Activated CD8-positive, alpha-beta memory T cell treated with anti-CD3 and anti-CD28 coated beads for 24 hours (primary cell): ENCODE results near the gene GALNT10.

ENCODE experiments used
- DNase-seq: peaks from one replicate; pipeline ENCODE4 v3.0.0-alpha.2; 2020

GALNT10 gene

DNA sequence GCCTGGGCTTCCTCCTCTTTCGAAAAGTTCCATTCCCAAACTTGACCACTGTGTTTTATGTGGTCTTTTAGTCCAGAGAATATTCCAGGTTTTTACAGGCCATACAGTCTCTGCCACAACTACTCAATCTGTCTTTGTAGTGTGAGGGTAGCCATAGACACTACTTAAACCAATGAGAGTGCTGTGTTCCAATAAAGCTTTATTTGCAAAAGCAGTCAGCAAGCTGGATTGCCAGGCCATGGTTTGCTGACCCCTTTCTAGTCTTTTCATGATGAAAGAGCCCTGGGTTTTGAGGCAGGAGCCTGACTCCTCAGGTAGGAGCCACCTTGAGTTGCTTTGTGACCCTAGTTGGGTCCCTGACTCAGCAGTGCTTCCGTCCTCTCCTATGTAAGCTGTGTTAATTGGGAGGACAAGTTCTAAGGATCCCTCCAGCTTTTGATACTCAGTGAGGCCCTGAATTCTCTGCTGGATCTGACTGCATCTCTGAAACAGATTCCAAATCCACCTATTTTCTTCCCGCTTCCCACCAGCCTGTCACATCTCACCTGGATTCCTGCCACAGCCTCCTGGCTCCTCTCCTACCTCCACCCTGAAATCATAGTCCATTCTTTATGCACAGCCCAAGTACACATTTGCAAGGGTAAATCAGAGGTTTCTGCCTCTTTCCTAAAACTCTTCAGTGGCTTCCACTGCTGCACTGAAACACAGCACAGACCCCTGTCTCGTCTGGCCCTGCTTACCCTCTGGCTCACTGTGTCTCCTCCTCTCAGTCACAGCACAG lies 13.5 kb downstream of the GALNT10 start:
- no peak for DNase-seq

DNA sequence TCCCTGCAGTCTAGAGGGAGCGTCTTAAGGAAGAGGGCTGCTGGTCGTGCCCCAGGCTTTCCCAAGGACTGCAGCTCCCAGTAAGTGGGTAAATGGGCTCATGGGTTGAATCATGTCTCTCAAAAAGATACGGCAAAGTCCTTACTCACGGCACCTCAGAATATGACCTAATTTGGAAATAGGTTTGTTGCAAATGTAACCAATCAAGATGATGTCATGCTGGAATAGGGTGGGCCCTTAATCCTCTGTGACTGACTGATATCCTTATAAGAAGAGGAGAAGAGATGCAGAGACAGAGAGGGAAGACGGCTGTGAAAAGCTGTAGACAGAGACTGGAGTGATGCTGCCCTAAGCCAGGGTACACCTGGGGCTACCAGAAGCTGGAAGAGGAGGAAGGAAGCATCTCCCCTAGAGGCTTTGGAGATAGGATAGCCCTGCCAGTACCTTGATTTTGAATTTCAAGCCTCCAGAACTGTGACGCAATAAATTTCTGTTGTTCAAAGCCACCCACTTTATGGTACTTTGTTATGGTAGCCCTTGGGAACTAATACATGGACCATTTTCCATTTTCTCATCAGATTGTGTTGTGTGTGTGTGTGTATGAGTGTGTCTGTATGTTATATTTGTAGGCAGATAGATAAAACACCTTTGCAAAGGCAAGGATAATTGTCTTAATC lies 15.0 kb downstream of the GALNT10 start:
- no peak for DNase-seq

DNA sequence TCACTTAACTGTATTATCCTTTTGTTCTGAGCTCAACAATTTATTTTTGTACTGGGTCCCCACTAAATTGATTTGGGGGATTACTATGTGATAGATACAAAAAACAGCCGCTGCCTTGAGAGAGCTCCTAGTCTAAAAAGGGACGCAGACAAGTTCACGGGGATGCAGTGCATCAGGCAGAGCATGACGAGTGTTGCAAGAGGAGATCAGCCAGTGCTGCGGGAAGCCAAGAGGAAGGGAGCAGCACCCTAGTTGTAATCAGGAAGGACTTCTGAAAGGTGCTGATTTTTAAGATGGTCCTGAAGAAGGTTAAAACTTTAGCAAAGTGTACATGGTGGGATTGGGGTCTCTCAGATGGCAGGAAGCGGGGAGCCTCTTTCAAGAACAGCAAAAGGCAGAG lies 15.8 kb downstream of the GALNT10 start:
- no peak for DNase-seq

DNA sequence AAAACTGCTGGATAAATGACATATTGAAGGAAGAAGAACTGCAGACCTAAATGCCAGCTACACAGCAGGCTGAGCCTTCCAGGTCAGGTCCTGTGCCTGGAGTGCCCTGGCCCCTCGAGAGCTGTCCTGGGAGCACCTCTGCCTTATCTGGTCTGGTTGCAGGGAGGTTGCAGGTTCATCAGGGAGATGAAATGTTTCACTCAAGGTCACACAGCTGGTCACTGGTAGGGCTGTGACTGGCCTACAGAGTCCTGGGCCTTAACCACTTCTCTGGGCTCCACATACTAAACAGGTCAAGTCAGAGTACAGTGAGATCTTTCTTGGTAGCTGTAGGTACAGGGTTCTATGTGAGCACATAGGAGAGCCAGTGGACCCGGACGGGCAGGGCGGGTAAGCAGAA lies 16.7 kb downstream of the GALNT10 start:
- DNase-seq: no peak

DNA sequence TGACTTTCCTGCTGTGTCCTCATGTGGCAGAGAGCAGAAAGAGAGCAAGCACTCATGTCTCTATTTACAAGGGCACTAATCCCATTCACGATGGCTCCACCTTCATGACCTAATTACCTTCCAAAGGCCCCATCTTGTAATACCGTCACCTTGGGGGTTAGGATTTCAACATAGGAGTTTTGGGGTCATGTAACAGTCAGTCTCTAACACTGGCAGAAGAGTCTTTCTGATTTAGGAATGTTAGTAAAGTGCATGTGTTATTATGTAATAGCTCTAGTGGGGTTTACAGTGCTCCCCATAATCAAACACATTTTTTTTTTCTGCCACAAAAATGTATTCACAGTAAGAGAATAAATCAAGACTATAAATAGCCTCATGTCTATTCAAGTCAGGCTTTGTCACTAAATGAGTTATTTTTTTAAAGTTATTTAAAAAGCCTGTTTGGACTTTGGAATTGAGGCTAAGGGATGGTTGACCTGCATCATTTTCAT lies 19.1 kb downstream of the GALNT10 start:
- no peak for DNase-seq

DNA sequence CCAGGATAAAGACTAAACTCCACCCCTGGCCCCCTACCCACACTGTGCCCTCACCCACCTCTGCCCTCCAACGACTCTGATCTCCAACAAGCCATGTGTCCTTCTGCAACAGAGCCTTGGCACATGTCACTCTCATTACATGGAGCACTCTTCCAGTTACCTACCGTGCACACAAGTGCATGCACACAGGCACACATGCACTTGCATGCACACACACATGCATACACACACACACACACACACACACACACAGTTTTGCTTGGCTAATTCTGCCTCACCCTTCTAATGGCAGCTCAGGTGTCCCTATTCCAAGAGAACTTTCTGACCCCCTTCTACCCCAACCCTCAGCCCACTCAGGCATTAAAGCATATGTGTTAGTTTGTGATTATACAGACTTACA lies 19.6 kb downstream of the GALNT10 start:
- DNase-seq: no peak

DNA sequence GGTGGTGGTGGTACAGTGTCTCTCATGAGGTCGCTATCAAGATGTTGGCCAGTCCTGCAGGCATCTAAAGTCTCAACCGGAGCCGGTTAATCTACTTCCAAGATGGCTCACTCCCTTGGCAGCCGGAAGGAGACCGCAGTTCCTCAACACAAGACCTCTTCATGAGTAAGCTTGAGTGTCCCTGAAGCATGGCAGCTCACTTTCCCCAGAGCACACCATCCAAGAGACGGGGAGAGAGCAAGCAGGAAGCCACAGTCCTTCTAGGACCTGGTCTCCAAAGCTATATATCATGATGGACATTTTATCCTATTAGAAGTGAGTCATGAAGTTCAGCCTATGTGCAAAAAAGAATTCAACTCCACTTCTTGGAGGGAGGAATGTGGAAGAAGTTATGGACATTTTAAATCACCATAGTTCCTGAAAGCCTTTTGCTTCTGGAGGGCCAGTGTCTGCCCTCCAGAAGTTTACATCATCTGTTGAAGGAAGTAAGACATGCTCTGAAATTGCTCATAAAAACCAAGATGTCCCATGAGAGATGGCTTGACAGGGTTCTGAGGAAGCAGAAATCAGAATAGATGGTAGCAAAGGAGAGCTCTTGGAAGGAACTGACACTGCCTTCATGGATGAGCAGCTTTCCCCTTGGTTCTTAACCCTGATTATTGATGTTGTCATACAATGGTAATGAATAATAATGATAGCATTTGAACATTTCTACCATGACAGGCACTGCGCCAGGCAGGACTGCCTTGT lies 21.3 kb downstream of the GALNT10 start:
- DNase-seq: no peak

DNA sequence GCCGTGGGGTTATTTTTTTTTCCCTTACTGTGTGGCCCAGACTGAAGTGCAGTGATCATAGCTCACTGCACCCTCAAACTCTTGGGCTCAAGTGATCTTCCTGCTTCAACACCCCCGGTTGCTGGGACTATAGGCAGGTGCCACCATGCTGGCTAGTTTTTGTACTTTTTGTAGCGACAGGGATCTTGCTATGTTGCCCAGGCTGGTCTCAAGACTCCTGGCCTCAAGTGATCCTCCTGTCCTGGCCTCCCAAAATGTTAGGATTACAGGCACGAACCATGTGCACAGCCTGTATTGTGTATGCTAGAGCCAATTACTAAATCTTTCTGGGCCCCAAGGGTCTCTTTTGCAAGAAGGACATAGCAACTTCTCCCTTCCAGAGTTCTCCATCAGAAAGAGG lies 23.1 kb downstream of the GALNT10 start:
- no peak for DNase-seq

DNA sequence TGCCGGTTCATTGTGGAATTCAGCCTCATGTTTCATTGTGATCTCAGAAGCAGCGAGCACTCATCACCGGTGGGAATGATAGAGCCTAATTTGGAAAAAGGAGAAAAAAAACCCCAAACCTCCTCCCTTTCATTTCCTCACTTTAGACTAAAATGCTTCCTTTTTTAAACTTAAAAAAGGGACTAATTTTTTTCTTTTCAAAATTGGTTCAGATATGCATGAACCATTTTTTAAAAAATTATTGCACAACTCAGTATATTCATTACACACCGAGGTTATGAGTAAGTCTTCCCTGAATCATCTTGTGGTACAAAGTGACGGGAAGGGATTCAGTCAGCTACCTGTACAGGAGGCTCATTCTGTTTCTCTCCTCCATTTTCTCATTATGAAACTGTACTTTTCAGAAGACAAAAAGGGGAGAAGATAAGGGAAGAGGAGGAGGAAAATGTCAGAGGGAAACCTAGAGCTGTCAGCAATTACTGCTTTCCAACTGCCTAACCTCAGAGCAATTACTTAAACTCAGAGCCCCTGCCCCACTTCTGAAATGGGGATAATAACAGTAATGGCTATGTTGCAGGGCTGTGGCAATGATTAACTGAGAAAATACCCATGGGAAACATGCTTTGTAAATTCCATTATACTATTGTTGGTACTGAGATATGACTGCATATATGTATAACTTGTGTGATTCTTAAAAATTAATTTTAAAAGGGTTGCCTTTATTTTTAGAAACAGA lies 24.0 kb downstream of the GALNT10 start:
- DNase-seq: no peak

DNA sequence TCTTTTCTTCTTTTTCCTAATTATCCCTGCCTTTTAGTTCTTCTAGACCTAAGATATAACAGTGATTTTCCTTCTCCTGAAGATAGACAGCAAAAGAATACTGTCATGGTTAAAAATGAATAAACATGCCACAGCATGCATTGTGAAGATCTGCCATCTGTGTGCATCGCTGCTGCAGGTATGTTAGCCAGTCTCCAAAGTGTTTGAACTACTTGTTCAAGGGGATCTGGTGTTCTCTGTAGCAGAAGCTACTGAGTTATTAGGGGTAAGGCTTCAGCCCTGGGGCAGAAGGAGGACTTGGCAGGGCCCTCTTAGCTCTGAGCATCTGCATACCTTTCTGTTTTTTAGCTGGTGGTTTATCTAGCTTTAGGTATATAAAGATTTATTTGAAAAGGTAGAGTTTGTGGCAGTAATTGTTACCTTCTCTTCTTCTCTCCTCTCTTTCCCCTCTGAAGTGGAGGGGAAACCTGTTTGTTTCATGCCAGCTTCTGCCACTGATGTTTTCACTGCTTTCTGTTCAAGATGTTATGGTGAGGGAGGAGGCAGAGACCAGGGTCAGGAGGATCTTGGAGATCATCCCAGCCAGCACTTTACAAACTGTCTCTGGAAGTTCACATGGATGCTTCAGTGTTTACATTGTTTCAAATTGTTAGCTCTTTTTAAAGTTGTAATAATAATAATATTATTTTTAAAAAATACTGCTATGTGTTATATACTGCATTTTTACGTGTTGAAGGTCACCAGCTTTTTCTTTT lies 25.2 kb downstream of the GALNT10 start:
- peak; percentile 7 for DNase-seq

DNA sequence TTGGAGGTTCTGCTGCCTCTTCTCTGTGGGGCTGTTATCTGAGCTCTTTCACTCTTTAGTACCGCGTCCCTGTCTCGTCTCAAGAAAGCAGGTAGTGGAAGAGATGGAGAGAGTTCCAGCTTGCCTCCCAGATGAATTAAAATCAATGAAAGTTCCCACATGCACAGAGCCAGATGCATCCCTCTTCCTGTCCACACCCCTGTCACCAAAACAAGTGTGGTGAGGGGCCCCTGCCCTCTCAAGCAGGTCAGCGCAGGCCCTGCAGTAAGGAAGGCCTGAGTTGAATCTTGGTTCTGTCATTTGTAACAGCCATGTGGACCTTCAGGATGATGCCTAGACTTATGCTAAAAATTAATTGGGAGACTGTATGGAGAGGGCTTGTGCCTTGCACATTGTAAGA lies 26.9 kb downstream of the GALNT10 start:
- DNase-seq: no peak

DNA sequence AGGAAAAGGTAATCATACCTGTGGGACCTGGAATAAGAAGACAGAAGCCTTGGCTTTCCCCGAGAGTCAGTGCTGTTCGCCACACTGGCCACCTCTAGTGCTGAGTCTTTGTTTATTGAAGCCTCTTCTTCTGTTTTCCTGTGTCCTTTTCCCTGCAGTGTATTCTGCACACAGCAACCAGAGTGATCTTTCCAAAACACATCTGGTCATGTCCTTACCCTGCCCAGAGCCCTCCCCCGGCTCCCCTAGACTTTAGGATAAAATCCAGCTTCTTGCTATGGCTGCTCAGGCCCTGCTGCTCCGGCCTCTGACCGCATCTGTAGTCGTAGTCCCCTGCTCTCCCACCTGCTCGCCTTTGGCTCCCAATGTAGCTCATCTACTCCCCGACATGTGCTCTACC lies 28.3 kb downstream of the GALNT10 start:
- no peak for DNase-seq

DNA sequence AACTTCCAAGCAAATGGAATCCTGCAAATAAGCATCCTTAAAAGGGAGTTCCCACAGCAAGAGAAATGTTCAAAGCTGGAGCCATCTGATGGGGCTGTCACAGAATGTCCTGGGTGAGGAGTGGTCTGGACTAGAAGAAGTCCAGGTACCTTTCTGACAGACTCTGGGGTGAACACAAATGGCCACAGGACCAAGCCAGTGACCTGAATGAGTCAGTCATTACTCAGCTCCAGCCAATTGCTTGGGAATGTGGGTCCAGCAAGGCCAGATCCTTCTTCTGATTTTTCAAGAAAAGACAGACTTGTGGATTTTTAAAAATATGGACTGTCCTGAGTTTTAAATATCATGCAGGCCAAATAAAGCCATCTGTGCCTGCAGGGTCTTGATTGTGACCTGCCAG lies 30.1 kb downstream of the GALNT10 start:
- DNase-seq: no peak

DNA sequence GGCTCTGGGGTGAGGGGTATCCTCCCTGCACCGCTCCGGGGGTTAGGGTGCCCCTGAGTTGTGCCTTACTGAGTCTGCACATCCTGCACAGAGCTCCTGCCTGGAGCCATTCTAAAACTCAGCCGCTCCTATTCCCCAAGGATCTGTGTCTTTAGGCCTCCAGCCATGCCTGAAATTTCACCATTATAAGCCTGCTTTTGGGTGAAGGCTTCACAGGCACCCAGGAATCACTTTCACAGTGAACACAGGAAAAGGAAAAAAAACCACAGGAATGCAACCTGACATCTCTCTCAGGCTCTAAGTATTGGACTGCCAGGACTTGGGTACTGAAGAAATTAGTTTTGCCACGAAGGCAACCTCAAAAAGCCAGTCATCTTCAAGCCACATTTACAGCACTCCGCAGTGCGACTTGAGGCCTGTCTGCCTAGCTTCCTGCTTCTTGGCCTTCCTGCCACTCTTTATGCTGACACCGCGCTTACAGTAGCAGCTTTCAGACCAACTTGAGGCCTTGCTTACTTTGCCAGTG lies 30.9 kb downstream of the GALNT10 start:
- peak; percentile 69 for DNase-seq

DNA sequence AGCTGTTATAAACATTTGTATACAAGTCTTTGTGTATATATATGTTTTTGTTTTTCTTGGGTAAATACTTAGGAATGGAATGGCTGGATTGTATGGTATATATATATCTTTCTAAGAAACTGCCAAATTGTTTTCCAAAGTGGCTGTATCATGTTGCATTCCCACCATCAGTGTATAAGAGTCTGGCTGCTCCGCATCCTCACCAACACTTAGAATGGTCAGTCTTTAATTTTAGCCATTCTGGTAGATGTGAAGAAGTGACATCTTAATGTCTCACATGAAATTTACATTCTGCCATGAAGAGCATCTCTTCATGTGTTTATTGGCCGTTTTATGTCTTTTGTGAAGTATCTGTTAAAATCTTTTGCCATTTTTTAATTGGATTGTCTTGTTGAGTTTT lies 31.9 kb downstream of the GALNT10 start:
- DNase-seq: no peak

DNA sequence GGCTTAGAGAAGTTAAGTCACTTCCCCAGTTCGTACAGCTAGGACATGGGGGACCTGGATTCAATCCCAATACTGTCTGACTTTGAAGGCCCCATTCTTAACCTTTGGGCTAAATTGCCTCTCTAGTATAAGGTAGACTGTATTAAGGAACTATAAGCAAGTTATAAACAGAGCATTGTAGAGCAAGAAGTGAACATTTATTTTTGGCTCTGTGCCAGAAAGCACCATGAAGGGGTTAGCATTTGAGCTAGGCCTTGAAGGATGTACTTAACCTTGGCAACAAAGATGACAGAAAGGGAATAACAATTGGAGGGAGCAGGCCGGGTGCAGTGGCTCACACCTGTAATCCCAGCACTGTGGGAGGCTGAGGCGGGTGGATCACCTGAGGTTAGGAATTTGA lies 32.8 kb downstream of the GALNT10 start:
- no peak for DNase-seq

DNA sequence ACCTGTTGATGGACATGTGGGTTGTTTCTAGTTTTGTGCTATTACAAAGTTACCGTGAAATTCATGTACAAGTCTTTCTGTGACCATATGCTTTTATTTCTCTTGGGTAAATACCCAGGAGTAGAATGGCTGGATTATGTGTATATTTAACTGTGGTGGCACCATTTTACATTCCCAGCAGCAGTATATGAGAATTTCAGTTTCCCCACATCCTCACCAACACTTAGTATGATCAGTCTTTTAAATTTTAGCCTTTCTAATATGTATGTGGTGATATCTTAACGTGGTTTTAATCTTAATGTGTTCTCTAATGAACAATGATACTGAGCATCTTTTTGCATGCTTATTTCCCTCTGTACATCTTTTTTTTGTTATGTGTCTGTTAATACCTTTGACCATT lies 36.6 kb downstream of the GALNT10 start:
- no peak for DNase-seq

DNA sequence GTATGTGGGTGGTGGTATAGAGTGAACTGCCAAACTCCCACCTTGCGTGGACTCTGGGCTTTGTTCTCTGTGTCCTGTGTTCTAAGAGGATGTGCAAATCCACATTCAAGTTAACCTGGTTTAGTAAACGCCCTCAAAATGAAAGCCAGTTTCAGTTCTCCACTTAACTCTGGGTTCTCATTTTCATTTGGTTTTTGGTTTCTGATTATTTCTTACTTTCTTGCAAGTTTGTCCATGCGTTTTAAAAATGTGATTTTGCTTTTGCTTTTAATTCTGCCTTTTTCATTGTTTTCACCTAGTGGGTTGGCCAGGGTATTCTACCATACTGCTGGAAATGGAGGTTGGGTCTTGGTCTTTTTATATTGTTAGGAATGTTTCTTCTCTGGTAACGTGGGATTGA lies 38.2 kb downstream of the GALNT10 start:
- no peak for DNase-seq

DNA sequence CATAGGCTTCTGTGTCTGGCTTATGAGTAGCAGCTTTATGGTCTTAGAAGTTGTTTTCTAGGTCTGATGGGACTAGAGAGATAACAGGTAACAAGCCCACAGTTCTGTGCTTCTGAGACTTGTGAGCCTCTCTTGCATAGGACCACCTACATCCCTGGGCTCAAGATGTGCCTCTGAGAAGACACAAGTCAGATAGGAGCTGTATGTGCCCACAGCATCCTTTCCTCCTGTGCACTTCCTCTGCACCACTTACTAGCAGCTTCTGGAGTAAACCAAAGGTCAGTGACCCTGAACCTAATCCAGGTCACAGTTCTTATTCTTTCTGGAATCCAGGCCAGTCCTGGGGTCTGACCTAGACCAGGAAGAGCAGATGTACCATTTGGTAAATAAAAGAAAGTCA lies 40.0 kb downstream of the GALNT10 start:
- no peak for DNase-seq

DNA sequence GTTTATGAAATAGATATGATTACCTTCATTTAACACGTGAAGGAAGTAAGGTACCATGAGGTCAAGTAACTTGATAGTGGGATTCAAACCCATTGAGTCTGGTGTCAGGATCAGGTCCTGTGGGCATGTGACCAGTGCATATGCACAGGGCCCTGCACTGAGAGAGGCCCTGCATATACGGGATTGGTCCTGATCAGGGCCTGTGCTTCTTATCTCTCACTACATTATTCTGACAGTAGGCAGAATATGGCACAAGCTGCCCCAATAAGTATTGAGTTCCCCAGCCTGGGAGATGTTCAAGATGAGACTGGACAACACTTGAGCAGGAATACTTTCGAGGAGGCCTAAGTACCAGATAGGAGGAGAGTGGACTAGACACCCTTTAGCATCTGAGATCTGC lies 44.0 kb downstream of the GALNT10 start:
- DNase-seq: no peak

DNA sequence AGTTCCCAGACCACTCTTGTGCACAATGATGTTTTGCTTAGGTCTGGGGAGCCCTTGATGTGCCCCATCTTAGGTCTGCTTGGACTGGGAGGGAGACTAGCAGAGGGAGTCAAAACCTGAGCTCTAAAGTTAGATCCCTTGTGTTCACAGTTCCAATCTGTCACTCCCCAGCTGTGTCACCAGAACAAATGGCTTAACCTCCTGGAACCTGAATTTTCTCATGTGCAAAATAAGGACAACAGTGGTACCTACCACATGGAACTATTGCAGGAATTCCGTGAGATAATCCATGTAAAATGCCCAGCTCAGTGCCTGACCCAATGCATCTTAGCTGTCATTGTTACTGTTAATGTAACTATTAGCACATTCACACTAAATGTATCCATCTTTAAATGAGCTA lies 45.5 kb downstream of the GALNT10 start:
- DNase-seq: no peak
